Measurements from ENCODE around the gene CLTRN.
"Not testable (repeated sequence)": the region's sequence is repeated elsewhere in the genome, so short reads cannot be mapped to it uniquely, and the experiment has no call there.

The CLTRN gene

DNA sequence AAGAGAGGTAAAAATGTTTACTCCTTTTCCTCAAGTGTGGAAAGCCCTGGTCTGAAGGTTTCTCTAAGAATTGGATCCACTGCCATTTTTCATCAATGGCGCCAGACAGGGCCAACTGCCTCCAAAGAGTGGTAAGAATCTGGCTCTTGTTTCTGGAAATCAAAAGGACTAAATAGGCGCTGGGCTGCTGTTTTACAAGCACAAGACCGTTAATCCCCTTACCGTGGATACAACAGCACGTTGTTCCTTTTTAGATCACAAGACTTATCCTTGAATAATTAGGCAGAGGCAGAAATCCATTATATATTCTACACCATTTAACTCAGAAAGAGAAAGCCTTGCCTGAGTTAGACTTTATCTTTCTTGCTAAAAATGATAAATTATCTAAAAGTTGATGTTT lies 10.6 kb downstream of the CLTRN start:
- Histone ChIP-seq H3K36me3 (ENCODE audit: control insufficient read depth in 2 of 2, insufficient read depth in 1 of 2, low read length in 2 of 2) (no peaks in the 10 kb centered on the region), H3K4me3 (ENCODE audit: low read depth, low read length) (no peak overlapping the region), H3K27ac (ENCODE audit: extremely low read depth, low read depth, low read length) (no peak overlapping the region), H3K4me1 (ENCODE audit: control insufficient read depth, insufficient read depth, low read length) (no peaks in the 10 kb centered on the region), H3K9me3 (ENCODE audit: control insufficient read depth, insufficient read depth, low read depth, low read length) (no peaks in the 10 kb centered on the region)
- ChIA-PET CTCF (interaction anchor here (0.7 kb wide), 1 partner anchor 787 kb away, joined by 3 read pairs; no protein-coding TSS in a partner anchor), POLR2A (no interaction called here)
- no peak for TF ChIP-seq YY1 (tag by site-specific recombination; IDR thresholded peaks at IDR 0.05)

DNA sequence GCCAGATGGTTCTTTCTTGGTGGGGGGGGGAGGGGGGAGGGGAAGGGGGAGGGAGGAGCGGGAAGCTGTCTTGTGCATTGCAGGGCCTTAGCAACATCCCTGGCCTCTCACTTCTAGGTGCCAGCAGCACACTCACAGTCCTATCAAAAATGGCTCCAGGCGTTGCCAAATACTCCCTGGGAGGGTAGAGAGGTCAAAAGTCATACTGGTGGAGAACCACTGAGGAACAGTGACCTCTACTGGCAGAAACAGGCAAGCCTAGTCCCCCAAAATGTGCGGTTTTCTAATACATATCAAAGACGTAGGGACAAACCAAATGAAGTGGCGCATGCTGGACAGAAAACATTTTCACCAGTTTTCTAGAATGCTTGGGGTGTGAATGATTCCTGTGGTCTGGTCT lies 17.1 kb downstream of the CLTRN start:
- POLR2A ChIA-PET; H3K4me1 ChIP-seq (ENCODE audit: control insufficient read depth, insufficient read depth, low read length); H3K4me3 ChIP-seq (ENCODE audit: low read depth, low read length); H3K27ac ChIP-seq (ENCODE audit: extremely low read depth, low read depth, low read length); H3K36me3 ChIP-seq (ENCODE audit: control insufficient read depth in 2 of 2, insufficient read depth in 1 of 2, low read length in 2 of 2); H3K9me3 ChIP-seq (ENCODE audit: control insufficient read depth, insufficient read depth, low read depth, low read length): not testable (repeated sequence)
- CTCF ChIA-PET, result interaction anchor here (0.6 kb wide), 1 partner anchor 194 kb away, joined by 3 read pairs; no protein-coding TSS in a partner anchor

DNA sequence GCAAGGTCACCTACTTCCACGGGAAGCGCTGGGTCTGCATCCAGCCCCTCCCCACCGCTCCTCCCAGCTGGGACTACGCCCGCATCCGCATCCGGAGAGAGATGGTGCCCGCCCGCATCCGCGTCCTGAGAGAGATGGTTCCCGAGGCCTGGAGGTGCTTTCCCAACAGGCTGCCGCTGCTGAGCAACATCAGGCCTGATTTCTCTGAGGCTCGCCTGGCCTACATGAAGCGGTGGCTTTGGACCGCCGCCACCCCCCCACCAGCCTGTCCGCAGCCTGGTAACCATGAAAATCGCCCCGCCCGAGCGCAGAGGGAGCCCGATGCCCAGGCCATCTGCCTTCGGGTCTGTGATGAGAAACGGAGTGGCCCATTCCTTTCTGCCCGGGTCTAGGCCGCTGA lies 18.1 kb downstream of the CLTRN start:
- Histone ChIP-seq H3K27ac (ENCODE audit: extremely low read depth, low read depth, low read length) (no peak overlapping the region), H3K36me3 (ENCODE audit: control insufficient read depth in 2 of 2, insufficient read depth in 1 of 2, low read length in 2 of 2) (no peaks in the 10 kb centered on the region), H3K9me3 (ENCODE audit: control insufficient read depth, insufficient read depth, low read depth, low read length) (no peaks in the 10 kb centered on the region), H3K4me3 (ENCODE audit: low read depth, low read length) (no peak overlapping the region), H3K4me1 (ENCODE audit: control insufficient read depth, insufficient read depth, low read length) (no peaks in the 10 kb centered on the region)
- ChIA-PET CTCF (interaction anchor here (0.8 kb wide), 1 partner anchor 82 kb away, joined by 3 read pairs; no protein-coding TSS in a partner anchor), POLR2A (no interaction called here)
- TF ChIP-seq, protein P1, sequence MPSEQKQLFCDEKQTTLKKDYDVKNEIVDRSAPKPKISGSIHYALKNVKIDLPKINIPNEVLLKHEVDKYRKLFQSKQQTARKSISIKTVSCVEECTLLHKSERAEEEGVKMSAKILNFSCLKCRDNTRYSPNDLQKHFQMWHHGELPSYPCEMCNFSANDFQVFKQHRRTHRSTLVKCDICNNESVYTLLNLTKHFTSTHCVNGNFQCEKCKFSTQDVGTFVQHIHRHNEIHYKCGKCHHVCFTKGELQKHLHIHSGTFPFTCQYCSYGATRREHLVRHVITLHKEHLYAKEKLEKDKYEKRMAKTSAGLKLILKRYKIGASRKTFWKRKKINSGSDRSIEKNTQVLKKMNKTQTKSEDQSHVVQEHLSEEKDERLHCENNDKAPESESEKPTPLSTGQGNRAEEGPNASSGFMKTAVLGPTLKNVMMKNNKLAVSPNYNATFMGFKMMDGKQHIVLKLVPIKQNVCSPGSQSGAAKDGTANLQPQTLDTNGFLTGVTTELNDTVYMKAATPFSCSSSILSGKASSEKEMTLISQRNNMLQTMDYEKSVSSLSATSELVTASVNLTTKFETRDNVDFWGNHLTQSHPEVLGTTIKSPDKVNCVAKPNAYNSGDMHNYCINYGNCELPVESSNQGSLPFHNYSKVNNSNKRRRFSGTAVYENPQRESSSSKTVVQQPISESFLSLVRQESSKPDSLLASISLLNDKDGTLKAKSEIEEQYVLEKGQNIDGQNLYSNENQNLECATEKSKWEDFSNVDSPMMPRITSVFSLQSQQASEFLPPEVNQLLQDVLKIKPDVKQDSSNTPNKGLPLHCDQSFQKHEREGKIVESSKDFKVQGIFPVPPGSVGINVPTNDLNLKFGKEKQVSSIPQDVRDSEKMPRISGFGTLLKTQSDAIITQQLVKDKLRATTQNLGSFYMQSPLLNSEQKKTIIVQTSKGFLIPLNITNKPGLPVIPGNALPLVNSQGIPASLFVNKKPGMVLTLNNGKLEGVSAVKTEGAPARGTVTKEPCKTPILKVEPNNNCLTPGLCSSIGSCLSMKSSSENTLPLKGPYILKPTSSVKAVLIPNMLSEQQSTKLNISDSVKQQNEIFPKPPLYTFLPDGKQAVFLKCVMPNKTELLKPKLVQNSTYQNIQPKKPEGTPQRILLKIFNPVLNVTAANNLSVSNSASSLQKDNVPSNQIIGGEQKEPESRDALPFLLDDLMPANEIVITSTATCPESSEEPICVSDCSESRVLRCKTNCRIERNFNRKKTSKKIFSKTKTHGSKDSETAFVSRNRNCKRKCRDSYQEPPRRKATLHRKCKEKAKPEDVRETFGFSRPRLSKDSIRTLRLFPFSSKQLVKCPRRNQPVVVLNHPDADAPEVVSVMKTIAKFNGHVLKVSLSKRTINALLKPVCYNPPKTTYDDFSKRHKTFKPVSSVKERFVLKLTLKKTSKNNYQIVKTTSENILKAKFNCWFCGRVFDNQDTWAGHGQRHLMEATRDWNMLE (tag by site-specific recombination; conservative IDR thresholded peaks at IDR 0.05; ENCODE audit: low read depth), result no peak
- TF ChIP-seq, protein P2, sequence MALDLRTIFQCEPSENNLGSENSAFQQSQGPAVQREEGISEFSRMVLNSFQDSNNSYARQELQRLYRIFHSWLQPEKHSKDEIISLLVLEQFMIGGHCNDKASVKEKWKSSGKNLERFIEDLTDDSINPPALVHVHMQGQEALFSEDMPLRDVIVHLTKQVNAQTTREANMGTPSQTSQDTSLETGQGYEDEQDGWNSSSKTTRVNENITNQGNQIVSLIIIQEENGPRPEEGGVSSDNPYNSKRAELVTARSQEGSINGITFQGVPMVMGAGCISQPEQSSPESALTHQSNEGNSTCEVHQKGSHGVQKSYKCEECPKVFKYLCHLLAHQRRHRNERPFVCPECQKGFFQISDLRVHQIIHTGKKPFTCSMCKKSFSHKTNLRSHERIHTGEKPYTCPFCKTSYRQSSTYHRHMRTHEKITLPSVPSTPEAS (tag by site-specific recombination; IDR thresholded peaks at IDR 0.05), result no peak
- TF ChIP-seq ZNF37A (tag by site-specific recombination; IDR thresholded peaks at IDR 0.05), result no peak
- TF ChIP-seq ZNF184 (tag by site-specific recombination; IDR thresholded peaks at IDR 0.05), result no peak
- TF ChIP-seq ZNF404 (tag by site-specific recombination; IDR thresholded peaks at IDR 0.05), result no peak
- TF ChIP-seq ZNF768 (tag by site-specific recombination; IDR thresholded peaks at IDR 0.05), result no peak
- TF ChIP-seq ZNF76 (tag by site-specific recombination; IDR thresholded peaks at IDR 0.05; ENCODE audit: borderline replicate concordance, low read depth), result no peak
- no peak for TF ChIP-seq ZBTB21 (tag by site-specific recombination; IDR thresholded peaks at IDR 0.05)
- TF ChIP-seq ZXDB (tag by site-specific recombination; IDR thresholded peaks at IDR 0.05), result no peak

DNA sequence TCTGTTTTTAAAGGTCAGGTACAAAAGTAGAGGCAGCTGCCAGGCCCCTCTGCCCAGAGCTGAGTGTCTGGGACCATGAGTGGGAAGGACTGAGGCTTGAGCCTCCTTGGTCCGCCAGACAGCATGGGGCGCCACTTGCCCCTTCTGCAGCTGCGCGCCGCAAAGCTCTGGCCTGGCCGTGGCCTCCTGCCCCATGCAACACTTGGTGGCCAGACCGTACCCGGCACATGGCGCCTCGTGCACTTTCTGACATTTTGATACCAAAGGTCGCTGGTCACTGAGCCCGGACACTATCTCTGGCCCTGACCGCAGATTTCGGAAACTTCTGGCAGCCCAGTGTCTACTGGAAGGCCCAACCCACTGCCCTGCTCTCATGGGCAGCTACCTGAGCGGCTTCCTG lies 18.6 kb downstream of the CLTRN start:
- H3K36me3 ChIP-seq (ENCODE audit: control insufficient read depth in 2 of 2, insufficient read depth in 1 of 2, low read length in 2 of 2), result no peaks in the 10 kb centered on the region
- H3K4me3 ChIP-seq (ENCODE audit: low read depth, low read length), result no peak overlapping the region
- H3K9me3 ChIP-seq (ENCODE audit: control insufficient read depth, insufficient read depth, low read depth, low read length), result no peaks in the 10 kb centered on the region
- CTCF ChIA-PET, result interaction anchor here (0.8 kb wide), 1 partner anchor 81 kb away, joined by 3 read pairs; no protein-coding TSS in a partner anchor
- H3K27ac ChIP-seq (ENCODE audit: extremely low read depth, low read depth, low read length), result no peak overlapping the region
- no peaks in the 10 kb centered on the region for H3K4me1 ChIP-seq (ENCODE audit: control insufficient read depth, insufficient read depth, low read length)
- POLR2A ChIA-PET, result no interaction called here
- TF ChIP-seq, protein P3, sequence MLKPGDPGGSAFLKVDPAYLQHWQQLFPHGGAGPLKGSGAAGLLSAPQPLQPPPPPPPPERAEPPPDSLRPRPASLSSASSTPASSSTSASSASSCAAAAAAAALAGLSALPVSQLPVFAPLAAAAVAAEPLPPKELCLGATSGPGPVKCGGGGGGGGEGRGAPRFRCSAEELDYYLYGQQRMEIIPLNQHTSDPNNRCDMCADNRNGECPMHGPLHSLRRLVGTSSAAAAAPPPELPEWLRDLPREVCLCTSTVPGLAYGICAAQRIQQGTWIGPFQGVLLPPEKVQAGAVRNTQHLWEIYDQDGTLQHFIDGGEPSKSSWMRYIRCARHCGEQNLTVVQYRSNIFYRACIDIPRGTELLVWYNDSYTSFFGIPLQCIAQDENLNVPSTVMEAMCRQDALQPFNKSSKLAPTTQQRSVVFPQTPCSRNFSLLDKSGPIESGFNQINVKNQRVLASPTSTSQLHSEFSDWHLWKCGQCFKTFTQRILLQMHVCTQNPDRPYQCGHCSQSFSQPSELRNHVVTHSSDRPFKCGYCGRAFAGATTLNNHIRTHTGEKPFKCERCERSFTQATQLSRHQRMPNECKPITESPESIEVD (tag by site-specific recombination; IDR thresholded peaks at IDR 0.05), result no peak
- TF ChIP-seq ZNF747 (tag by site-specific recombination; IDR thresholded peaks at IDR 0.05) (no peak), FEZF1 (tag by site-specific recombination; IDR thresholded peaks at IDR 0.05) (no peak), SETDB1 (IDR thresholded peaks at IDR 0.05; ENCODE audit: insufficient read length, low read length) (no peak)
- TF ChIP-seq, protein P4, sequence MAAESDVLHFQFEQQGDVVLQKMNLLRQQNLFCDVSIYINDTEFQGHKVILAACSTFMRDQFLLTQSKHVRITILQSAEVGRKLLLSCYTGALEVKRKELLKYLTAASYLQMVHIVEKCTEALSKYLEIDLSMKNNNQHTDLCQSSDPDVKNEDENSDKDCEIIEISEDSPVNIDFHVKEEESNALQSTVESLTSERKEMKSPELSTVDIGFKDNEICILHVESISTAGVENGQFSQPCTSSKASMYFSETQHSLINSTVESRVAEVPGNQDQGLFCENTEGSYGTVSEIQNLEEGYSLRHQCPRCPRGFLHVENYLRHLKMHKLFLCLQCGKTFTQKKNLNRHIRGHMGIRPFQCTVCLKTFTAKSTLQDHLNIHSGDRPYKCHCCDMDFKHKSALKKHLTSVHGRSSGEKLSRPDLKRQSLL (tag by site-specific recombination; IDR thresholded peaks at IDR 0.05), result no peak
- TF ChIP-seq, protein P5, sequence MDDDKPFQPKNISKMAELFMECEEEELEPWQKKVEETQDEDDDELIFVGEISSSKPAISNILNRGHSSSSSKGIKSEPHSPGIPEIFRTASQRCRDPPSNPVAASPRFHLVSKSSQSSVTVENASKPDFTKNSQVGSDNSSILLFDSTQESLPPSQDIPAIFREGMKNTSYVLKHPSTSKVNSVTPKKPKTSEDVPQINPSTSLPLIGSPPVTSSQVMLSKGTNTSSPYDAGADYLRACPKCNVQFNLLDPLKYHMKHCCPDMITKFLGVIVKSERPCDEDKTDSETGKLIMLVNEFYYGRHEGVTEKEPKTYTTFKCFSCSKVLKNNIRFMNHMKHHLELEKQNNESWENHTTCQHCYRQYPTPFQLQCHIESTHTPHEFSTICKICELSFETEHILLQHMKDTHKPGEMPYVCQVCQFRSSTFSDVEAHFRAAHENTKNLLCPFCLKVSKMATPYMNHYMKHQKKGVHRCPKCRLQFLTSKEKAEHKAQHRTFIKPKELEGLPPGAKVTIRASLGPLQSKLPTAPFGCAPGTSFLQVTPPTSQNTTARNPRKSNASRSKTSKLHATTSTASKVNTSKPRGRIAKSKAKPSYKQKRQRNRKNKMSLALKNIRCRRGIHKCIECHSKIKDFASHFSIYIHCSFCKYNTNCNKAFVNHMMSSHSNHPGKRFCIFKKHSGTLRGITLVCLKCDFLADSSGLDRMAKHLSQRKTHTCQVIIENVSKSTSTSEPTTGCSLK (tag by site-specific recombination; IDR thresholded peaks at IDR 0.05), result no peak
